GM18519 (cell line): ENCODE results near the gene CBR1.

Experiments
- ATAC-seq: cut with Tn5 transposase; IDR thresholded peaks from one replicate; pipeline ENCODE4 v1.9.1; 2021; ENCODE audit warnings: mild to moderate bottlenecking, moderate library complexity; ENCODE audit not compliant: unreplicated experiment, low FRiP score

Gene CBR1

GRCh38 chr21:36109868-36110267 is 40.0 kb downstream of the CBR1 start:
- ATAC-seq = no peak

- ATAC-seq = no peak
These were observed 41.4 kb downstream of the CBR1 start for GRCh38 chr21:36111238-36111637.

GRCh38 chr21:36113647-36114428 is 44.0 kb downstream of the CBR1 start:
- ATAC-seq = no peak

DNA sequence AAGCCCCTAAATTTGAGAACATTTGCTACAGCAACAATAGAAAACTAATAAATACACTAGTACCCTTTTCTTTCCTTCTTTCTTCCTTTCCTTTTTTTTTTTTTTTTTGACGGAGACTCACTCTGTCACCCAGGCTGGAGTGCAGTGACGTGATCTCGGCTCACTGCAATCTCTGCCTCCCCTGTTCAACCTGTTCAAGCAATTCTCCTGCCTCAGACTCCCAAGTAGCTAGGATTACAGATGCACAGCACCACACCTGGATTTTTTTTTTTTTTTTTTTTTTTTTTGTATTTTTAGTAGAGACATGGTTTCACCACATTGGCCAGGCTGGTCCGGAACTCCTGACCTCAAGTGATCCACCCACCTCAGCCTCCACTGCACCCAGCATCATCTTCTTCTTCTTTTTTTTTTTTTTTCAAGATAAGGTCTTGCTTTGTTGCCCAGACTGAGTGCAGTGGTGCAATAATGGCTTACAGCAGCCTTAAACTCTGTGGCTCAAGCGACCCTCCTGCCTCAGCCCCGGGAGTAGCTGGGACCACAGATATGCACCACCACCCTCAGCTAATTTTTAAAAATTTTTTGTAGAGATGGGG is 45.4 kb downstream of the CBR1 start:
- no peak for ATAC-seq

- ATAC-seq = no peak
These were observed 47.5 kb downstream of the CBR1 start for GRCh38 chr21:36117286-36117741.

GRCh38 chr21:36120304-36120888 is 50.6 kb downstream of the CBR1 start:
- ATAC-seq = no peak
